GM21423 (cell line): ENCODE results near the gene ATG2B.
"Not testable (repeated sequence)": the region's sequence is repeated elsewhere in the genome, so short reads cannot be mapped to it uniquely, and the experiment has no call there.

Experiments
- ATAC-seq: cut with Tn5 transposase; IDR thresholded peaks from one replicate; pipeline ENCODE4 v1.9.1; 2021; ENCODE audit warnings: mild to moderate bottlenecking, moderate library complexity; ENCODE audit not compliant: unreplicated experiment

The ATG2B gene

GRCh38 chr14:96373538-96373937 lies 10.4 kb upstream of the ATG2B start:
- no peak for ATAC-seq

DNA sequence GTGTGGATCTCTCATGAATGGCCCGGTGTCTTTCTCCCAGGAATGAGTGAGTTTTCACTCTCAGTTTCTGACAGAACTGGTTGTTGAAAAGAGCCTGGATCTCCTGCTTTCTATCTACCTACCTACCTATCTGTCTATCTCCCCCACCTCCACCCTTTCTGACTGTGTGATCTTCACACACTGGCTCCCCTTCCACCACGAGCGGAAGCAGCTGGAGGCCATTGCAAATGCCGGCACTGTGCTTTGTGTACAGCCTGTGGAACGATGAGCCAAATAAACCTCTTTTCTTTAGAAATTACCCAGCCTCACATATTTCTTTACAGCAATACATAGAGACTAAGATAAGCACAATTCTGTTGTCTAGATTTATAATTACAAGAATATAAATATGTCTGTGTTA lies 7.4 kb upstream of the ATG2B start:
- no peak for ATAC-seq

GRCh38 chr14:96368534-96368933 lies 5.4 kb upstream of the ATG2B start:
- ATAC-seq = no peak

DNA sequence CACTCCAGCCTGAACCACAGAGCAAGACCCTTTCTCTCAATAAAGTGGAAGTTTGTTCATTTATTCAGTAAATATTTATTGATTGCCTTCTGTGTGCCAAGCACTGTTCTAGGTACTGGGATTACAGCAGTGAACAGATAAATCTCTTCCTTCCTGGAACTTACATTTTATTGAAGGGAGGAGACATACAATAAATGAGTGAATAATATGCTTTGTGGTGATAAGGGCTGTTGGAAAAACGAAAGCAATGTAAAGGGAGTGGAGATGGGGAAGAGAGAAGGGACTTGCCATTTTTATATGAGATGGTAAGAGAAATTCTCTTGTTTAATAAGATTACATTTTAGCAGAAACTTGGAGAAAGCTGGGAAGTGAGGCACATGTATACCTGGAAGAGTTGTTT lies 1.8 kb upstream of the ATG2B start:
- ATAC-seq = no peak

GRCh38 chr14:96363751-96364336 lies 703 bp upstream of the ATG2B start:
- ATAC-seq = peak; percentile 28

DNA sequence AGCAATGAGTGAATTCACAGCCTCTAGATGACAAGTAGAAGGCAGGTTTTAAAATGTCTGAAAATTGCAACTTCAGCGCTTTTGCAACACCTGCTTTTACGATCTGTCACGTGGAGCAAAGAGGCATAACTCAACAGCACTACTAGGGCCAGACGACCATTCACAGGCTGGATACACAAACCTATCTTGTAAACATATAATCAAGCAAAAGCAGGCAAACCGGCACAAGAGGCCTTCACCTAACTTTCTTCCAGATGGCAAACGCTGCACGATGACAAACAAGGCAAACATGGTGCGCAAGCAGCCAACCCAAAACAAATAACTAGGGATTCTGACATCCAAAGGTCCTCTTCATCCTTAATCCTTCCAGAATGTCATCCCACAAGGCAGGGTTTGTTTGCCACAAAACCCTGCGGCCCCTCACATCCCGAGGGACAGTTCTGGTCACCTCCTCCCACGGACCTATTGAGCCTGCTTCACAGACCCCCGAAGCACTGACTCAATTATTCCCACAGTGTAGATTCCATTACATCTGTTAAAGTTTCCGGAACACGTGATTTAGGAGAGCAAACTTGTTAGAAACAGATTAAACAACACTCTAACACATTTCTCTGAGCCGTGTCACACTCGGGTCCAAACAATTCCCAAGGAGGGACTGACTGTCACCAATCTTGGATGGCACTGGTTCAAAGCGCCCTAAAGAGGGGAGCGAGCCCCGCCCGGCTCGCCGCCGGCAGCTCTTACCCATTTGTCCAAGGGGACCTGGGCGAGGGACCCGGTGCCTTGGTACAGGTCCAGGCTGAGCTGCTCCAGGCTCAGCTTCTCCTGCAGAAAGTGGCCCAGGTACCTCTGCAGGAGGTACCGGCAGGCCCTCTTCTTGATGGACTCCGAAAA lies 823 bp downstream of the ATG2B start:
- ATAC-seq = peak; percentile 9

GRCh38 chr14:96359959-96360358 lies 3.2 kb downstream of the ATG2B start:
- no peak for ATAC-seq

DNA sequence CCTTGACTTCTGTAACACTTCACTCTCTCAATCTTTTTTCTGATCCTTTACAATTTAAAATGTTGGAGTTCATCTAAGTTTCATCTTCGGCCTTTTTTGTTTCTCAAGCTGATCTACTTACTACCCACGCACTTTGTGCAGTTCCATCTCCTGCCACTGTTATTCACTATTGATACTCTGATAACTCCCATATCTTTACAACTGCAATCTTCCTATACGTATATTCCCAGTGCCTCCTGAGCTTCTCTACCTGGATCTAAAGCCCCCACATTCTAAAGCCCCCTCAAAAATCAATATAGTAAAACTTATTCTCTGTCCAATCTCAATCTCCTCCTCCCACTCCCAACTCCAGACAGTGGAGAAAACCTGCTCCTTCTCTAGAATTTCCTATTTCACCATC lies 5.9 kb downstream of the ATG2B start:
- no peak for ATAC-seq

- ATAC-seq = no peak
These were observed 8.9 kb downstream of the ATG2B start for GRCh38 chr14:96354246-96354645.

DNA sequence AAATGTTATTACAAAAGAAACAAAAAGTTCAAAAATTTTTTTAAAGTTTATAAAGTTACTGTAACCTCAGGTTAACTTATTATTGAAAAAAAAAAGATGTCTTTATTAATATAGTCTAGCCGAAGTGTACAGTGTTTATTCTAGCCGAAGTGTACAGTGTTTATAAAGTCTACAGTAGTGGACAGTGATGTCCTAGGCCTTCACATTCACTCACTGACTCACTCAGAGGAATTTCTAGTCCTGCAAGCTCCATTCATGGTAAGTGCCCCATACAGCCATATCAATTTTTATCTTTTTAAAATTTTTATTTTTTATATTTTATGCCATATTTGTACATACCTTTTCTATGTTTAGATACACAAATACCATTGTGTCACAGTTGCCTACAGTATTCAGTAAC lies 10.4 kb downstream of the ATG2B start:
- no peak for ATAC-seq

DNA sequence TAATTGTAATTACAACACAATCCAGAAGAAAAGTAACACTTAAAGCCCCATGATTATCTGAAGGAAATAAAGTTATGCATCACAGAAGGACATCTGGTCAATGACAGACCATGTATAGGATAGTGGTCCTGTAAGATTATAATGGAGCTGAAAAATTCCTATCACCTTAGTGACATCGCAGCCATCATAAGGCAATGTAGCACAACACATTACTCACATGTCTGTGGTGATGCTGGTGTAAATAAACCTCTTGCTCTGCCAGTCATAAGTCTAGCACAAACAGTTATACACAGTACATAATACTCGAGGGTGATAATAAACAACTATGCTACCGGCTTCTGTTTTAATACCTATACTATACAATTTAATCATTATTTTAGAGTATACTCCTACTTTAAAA lies 11.2 kb downstream of the ATG2B start:
- ATAC-seq = no peak

DNA sequence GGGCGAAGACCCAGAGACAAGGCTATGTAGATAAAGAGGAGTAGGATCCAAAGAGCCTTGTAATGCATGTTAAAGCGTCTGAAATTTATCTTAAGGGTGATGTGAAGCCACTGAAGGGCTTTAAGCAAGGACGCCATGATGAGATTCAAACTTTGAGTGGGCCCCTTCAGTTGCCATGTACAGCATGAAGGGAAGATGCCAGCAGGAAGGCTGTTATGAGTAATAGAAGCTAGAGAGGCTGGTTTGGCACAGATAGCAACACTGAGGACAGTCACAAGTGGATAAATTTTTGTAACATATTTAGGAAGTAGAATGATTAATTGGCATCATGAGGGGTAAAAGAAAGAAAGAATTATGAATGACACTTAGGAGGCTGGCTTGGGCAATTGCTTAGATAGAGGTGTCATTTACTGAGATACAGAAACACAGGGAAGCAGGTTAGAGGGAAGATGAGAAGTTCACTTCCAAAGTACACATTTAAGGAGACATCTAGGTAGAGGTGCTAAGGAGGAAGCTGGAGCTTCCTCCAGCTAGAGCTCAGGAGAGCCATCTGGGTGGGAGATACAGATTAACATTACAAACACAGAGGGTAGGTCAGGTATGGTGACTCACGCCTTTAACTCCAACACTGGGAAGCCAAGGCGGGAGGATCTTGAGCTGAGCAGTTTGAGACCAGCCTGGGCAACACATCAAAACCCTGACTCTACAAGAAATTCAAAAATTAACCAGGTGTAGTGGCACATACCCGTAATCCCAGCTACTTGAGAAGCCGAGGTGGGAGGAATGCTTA lies 13.7 kb downstream of the ATG2B start:
- ATAC-seq = no peak

DNA sequence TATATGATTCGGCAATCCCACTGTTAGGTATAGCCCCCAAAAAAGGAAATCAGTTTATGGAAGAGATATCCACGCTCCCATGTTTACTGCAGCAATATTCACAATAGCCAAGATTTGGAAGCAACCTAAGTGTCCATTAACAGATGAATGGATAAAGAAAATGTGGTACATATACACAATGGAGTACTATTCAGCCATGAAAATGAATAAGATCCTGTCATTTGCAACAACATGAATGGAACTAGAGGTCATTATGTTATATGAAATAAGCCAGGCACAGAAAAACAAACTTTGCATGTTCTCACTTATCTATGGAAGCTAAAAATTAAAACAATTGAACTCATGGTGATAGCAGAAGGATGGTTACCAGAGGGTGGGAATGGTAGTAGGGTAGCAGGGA lies 15.2 kb downstream of the ATG2B start:
- ATAC-seq = not testable (repeated sequence)

- no peak for ATAC-seq
These were observed 17.5 kb downstream of the ATG2B start for GRCh38 chr14:96345669-96346068.

DNA sequence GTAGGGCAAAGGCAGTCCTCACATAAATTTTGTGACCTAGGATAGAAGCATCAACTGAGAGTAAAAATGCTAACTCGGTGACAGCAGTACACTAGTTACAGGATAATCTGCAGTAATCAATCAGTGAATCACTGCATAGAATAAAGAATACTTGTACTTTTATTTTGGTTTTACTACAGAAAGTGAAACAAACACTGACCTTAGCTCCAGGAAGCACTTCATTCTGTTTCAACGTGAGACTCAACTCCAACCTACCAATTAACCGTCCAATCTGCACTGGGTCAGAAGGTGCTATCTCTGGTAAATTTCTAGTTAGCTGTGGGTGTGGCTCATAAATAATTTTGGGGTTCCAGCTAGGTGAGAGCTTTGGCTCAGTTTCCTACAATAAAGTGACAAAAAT lies 21.8 kb downstream of the ATG2B start:
- no peak for ATAC-seq

- ATAC-seq = no peak
These were observed 24.6 kb downstream of the ATG2B start for GRCh38 chr14:96338551-96338950.

DNA sequence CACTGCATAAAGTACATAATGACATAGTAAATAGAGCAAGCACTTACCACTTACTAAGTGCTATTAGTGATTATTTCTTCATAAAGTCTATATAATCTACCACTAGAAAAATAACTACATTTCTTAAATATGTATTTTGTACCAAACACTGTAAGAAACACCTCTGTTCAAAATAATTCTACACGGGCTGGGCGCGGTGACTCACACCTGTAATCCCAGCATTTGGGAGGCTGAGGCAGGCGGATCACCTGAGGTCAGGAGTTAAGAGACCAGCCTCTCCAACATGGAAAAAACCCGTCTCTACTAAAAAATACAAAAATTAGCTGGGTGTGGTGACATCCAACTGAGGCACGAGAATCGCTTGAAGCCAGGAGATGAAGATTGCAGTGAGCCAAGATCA lies 38.9 kb downstream of the ATG2B start:
- ATAC-seq = no peak

DNA sequence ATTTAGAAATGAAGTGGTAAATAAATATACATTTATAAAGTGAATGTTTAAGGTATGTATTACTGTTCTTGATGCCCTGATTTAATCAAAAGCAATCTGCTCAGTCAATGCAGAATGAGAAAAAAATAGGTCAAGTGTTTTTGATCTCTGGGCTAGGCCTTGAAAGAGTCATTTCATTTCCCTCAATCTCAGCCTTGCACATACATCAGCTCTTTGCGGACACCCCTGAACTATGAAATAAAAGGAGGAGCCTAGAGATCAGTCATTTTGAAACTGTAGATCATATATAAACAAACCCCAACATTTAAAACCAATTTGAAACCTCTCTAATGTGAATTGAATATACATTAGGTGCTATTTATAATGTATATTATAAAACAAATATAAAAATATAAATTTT lies 42.5 kb downstream of the ATG2B start:
- no peak for ATAC-seq

- ATAC-seq = no peak
These were observed 44.3 kb downstream of the ATG2B start for GRCh38 chr14:96318836-96319235.

- ATAC-seq = no peak
These were observed 47.1 kb downstream of the ATG2B start for GRCh38 chr14:96316087-96316486.

DNA sequence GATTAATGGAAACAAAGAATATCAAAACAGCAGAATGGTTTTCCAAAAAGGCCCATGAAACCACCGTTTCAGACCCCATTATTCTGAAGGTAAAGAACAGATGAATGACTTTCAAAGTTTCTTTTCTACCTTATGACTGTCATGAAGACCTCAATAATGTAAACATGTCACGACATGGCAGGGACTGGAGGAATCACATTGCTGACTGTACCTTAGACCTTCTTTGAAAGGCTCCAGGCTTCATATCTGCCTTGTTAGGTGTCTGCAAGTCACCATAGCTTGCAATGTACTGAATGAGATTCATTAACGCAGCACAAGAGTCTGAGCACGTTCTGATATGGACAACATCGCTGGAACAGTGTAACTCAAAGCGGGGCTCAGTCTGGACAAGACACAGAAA lies 52.2 kb downstream of the ATG2B start:
- ATAC-seq = no peak

- ATAC-seq = no peak
These were observed 53.2 kb downstream of the ATG2B start for GRCh38 chr14:96309896-96310330.
